Raji (cell line): Measurements from ENCODE around the gene ZNF483.

Source experiments
- POLR2A ChIP-seq: IDR thresholded peaks from 2 replicates; pipeline ENCODE4 v1.6.1; 2011; ENCODE audit warnings: low read depth, low read length, control low read depth; ENCODE audit not compliant: insufficient read depth

ZNF483 gene

GRCh38 chr9:111527347-111527746 is 2.4 kb downstream of the ZNF483 start:
- no peak for TF ChIP-seq POLR2A

- no peak for TF ChIP-seq POLR2A
Observed at GRCh38 chr9:111529787-111530186, 4.8 kb downstream of the ZNF483 start.

- TF ChIP-seq POLR2A: no peak
Observed at GRCh38 chr9:111531716-111532115, 6.7 kb downstream of the ZNF483 start.

GRCh38 chr9:111533099-111533790 is 8.3 kb downstream of the ZNF483 start:
- no peak for TF ChIP-seq POLR2A

GRCh38 chr9:111542497-111543254 is 17.7 kb downstream of the ZNF483 start:
- TF ChIP-seq POLR2A: no peak

- TF ChIP-seq POLR2A: no peak
Observed at GRCh38 chr9:111548623-111549022, 23.6 kb downstream of the ZNF483 start.

GRCh38 chr9:111559000-111559610 is 34.1 kb downstream of the ZNF483 start:
- no peak for TF ChIP-seq POLR2A

- TF ChIP-seq POLR2A: no peak
Observed at GRCh38 chr9:111561165-111561719, 36.3 kb downstream of the ZNF483 start.

- TF ChIP-seq POLR2A: no peak
Observed at GRCh38 chr9:111566234-111566633, 41.3 kb downstream of the ZNF483 start.

GRCh38 chr9:111572950-111573604 is 48.1 kb downstream of the ZNF483 start:
- no peak for TF ChIP-seq POLR2A

- no peak for TF ChIP-seq POLR2A
Observed at GRCh38 chr9:111582888-111583287, 57.9 kb downstream of the ZNF483 start.

- no peak for TF ChIP-seq POLR2A
Observed at GRCh38 chr9:111586378-111586777, 61.4 kb downstream of the ZNF483 start.

- no peak for TF ChIP-seq POLR2A
Observed at GRCh38 chr9:111588846-111589245, 63.9 kb downstream of the ZNF483 start.

GRCh38 chr9:111597852-111598732 is 73.1 kb downstream of the ZNF483 start:
- TF ChIP-seq POLR2A: no peak
